ENCODE data around the gene TMEM184B. TPM values are rescaled to one million over a fixed set of nuclear protein-coding genes. Genes with fewer than 3 reads are reported as not detected.

TMEM184B gene
- total and polyA plus RNA-seq, 8 donors = 10.0 to 110 (median 34.0) TPM

DNA sequence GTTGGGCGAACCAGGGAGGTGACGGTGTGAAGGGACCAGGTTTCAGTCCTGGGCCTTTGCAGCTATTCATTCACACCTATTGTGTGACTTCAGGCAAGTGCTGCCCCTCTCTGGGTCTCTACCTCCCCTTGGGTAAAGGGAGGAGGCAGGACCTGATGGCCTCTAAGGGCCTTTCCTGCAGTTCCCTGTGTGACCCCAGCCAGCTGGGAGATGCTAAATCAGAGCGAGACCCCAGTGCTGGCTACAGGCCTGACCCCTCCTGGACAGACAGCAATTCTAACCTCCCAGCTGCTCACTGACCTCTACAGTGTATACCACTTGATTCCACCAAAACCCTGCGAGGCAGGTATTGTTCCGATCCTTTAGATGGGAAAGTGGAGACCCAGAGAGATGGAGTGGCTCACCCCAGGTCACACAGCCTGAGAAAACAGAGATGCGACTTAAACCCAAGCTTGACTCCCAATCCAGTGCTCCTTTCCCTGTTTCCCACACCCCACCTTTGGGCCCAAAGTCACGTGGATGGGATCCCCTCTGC is 64.8 kb downstream of the TMEM184B start:
- TF ChIP-seq POLR2A (IDR thresholded peaks at IDR 0.05) = no peak
- no peak for TF ChIP-seq POLR2AphosphoS5 (IDR thresholded peaks at IDR 0.05)
- TF ChIP-seq EP300 (IDR thresholded peaks at IDR 0.05) = no peak
- TF ChIP-seq, protein P1, sequence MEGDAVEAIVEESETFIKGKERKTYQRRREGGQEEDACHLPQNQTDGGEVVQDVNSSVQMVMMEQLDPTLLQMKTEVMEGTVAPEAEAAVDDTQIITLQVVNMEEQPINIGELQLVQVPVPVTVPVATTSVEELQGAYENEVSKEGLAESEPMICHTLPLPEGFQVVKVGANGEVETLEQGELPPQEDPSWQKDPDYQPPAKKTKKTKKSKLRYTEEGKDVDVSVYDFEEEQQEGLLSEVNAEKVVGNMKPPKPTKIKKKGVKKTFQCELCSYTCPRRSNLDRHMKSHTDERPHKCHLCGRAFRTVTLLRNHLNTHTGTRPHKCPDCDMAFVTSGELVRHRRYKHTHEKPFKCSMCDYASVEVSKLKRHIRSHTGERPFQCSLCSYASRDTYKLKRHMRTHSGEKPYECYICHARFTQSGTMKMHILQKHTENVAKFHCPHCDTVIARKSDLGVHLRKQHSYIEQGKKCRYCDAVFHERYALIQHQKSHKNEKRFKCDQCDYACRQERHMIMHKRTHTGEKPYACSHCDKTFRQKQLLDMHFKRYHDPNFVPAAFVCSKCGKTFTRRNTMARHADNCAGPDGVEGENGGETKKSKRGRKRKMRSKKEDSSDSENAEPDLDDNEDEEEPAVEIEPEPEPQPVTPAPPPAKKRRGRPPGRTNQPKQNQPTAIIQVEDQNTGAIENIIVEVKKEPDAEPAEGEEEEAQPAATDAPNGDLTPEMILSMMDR (IDR thresholded peaks at IDR 0.05) = no peak
- DNase-seq = no peak
- Histone ChIP-seq H3K4me1 (peaks cover 18 to 57% (median 29%) of the 10 kb centered on the region in 4 donors), H3K9me3 (no peaks in the 10 kb centered on the region), H3K36me3 (peaks cover 0 to 25% (median 9%) of the 10 kb centered on the region in 4 donors), H3K27ac (peak overlapping the region in 1 of 5 donors; percentile 2), H3K4me3 (no peak overlapping the region), H3K27me3 (no peaks in the 10 kb centered on the region)
- intact Hi-C loops (cut with DNase I; ENCODE audit: low total_unique reads) = no loop called here
- 87 to 93% (median 91%) methylated on average over 7 of the region's 7 CpGs for WGBS, 5 donors

DNA sequence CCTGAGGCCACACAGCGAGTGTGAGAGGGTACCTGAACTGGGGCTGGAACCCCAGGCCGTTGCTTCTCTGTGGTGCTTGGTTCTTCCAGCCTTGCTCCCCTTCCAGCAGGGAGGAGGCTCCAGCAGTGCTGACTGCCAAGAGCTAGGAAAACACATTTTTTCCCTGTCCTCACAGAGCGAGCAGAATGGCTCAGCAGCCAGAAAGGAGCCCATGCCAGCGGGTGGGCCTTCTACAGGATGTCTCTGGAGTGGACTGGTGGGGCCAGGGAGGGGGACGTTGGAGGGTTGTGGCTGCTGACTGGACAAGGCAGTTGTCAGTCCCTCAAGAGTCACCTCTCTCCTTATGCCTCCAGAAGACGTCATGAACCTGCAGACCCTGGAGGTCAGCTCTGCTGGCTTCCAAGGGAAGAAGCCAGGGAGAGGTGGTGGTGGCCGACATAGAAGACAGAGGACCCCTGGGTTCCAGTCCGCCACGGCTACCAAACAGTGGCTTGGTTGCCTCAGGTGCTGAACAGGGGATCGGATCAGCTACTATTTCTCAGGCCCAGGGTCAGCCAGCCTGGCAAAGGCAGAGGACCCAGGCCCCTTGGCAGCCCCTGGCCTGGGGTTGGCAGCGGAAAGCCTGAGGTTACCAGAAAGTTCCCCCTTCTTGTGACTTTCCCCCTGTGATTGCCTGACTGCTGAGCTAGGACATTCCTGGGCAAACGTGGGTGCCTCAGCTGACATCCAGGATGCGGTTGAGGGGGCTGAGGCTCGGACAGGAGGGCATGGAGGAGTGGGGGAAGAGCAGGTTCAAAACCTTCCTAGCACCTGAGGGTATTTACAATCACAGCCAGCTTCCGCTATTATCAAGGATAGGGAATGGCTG is 67.3 kb downstream of the TMEM184B start:
- no peaks in the 10 kb centered on the region for H3K9me3 ChIP-seq
- intact Hi-C loops (cut with DNase I; ENCODE audit: low total_unique reads) = no loop called here
- peaks cover 18 to 55% (median 35%) of the 10 kb centered on the region in 4 donors for H3K4me1 ChIP-seq
- H3K36me3 ChIP-seq = peaks cover 0 to 19% (median 9%) of the 10 kb centered on the region in 4 donors
- TF ChIP-seq POLR2AphosphoS5 (IDR thresholded peaks at IDR 0.05) = peak in 2 of 3 donors; percentile 52 to 67
- TF ChIP-seq, protein P1 (IDR thresholded peaks at IDR 0.05) = no peak
- 61 to 72% (median 66%) methylated on average over 14 to 15 of the region's 15 CpGs for WGBS, 5 donors
- peak in 1 of 2 donors; percentile 95 for DNase-seq
- H3K4me3 ChIP-seq = peak overlapping the region in 3 of 4 donors; percentile 7 to 77 (median 69)
- peak overlapping the region; percentile 98 to 100 (median 100) for H3K27ac ChIP-seq
- no peaks in the 10 kb centered on the region for H3K27me3 ChIP-seq

DNA sequence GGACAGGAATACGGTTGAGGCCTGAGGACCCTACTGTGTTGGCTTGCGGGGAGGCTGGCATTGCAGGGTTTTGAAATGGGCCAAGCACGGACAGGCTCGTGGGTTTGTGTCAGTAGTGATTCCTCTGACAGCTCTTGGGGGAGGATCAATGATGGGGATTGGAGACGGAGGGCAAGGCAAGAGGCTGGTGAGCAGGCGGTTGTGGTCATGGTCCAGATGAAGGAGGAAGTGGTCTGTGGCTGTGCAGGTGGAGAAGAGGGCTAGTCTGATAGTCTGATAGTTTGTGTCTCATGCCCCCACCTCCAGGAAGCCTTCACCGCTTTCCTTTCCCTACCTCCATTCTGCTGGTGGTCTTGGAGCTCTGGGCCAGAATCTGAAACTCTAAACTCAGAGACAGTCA is 68.0 kb downstream of the TMEM184B start:
- WGBS, 5 donors = 57 to 78% (median 72%) methylated on average over 7 of the region's 7 CpGs
- peak overlapping the region in 2 of 4 donors; percentile 69 to 77 for H3K4me3 ChIP-seq
- intact Hi-C loops (cut with DNase I; ENCODE audit: low total_unique reads) = no loop called here

More for the DNA sequence above, 68.0 kb downstream of the TMEM184B start:
- Histone ChIP-seq H3K27ac (peak overlapping the region; percentile 98 to 100 (median 100)), H3K27me3 (no peaks in the 10 kb centered on the region), H3K9me3 (no peaks in the 10 kb centered on the region), H3K4me1 (peaks cover 18 to 50% (median 35%) of the 10 kb centered on the region in 4 donors), H3K36me3 (peaks cover 0 to 19% (median 7%) of the 10 kb centered on the region in 4 donors)
- TF ChIP-seq, protein P1 (IDR thresholded peaks at IDR 0.05) = no peak
- TF ChIP-seq POLR2A (IDR thresholded peaks at IDR 0.05) = no peak
- TF ChIP-seq POLR2AphosphoS5 (IDR thresholded peaks at IDR 0.05) = no peak
- TF ChIP-seq EP300 (IDR thresholded peaks at IDR 0.05) = no peak
- DNase-seq = peak in 1 of 2 donors; percentile 33

All from stomach (tissue), 9 donors.